GM23248 (cell line): Measurements from ENCODE around the gene ATG7. TPM values are rescaled to one million over a fixed set of nuclear protein-coding genes. Genes with fewer than 3 reads are reported as not detected.
"Not testable (repeated sequence)": the region's sequence is repeated elsewhere in the genome, so short reads cannot be mapped to it uniquely, and the experiment has no call there.

Source experiments
- DNase-seq: peaks from one replicate; pipeline ENCODE4 v3.0.0-alpha.2; 2015
- H2AFZ ChIP-seq: fragments of 200-600 bp; sonication (generic); 2 replicates; pipeline ENCODE4 v1.6.1; 2016; ENCODE audit warnings: antibody characterized with exemption
- H3F3A ChIP-seq: fragments of 200-600 bp; sonication (generic); 2 replicates; pipeline ENCODE4 v1.6.1; 2016; ENCODE audit warnings: mild to moderate bottlenecking, antibody characterized with exemption, mixed run types; ENCODE audit not compliant: insufficient read depth
- H3K27ac ChIP-seq: fragments of 200-600 bp; sonication (generic); 2 replicates; pipeline ENCODE4 v1.5.1; 2016; ENCODE audit warnings: mild to moderate bottlenecking
- H3K27me3 ChIP-seq: fragments of 200-600 bp; sonication (generic); replicated peaks from 2 replicates; pipeline ENCODE4 v1.6.1; 2016; ENCODE audit warnings: mild to moderate bottlenecking; ENCODE audit not compliant: insufficient read depth
- H3K36me3 ChIP-seq: fragments of 200-600 bp; sonication (generic); 2 replicates; pipeline ENCODE4 v1.6.1; 2016; ENCODE audit warnings: low read depth, mild to moderate bottlenecking
- H3K4me1 ChIP-seq: fragments of 200-600 bp; sonication (generic); 2 replicates; pipeline ENCODE4 v1.6.1; 2016; ENCODE audit warnings: mild to moderate bottlenecking; ENCODE audit not compliant: insufficient read depth
- H3K4me2 ChIP-seq: fragments of 200-600 bp; sonication (generic); one replicate; pipeline ENCODE4 v1.6.1; 2016; ENCODE audit warnings: mild to moderate bottlenecking; ENCODE audit not compliant: unreplicated experiment
- H3K4me3 ChIP-seq: fragments of 200-600 bp; sonication (generic); 2 replicates; pipeline ENCODE4 v1.5.1; 2016; ENCODE audit warnings: mild to moderate bottlenecking
- H3K79me2 ChIP-seq: fragments of 200-600 bp; sonication (generic); 2 replicates; pipeline ENCODE4 v1.6.1; 2016; ENCODE audit warnings: mild to moderate bottlenecking; ENCODE audit not compliant: insufficient read depth
- H3K9ac ChIP-seq: fragments of 200-600 bp; sonication (generic); 2 replicates; pipeline ENCODE4 v1.6.1; 2016; ENCODE audit warnings: mild to moderate bottlenecking
- H3K9me2 ChIP-seq: fragments of 200-600 bp; sonication (generic); 2 replicates; pipeline ENCODE4 v1.6.1; 2016; ENCODE audit warnings: mixed run types, mild to moderate bottlenecking, moderate library complexity; ENCODE audit not compliant: insufficient read depth
- H3K9me3 ChIP-seq: fragments of 200-600 bp; sonication (generic); one replicate; pipeline ENCODE4 v1.6.1; 2017; ENCODE audit warnings: low read depth
- H4K20me1 ChIP-seq: fragments of 200-600 bp; sonication (generic); 2 replicates; pipeline ENCODE4 v1.6.0; 2016; ENCODE audit not compliant: insufficient read depth
- EZH2 ChIP-seq: fragments of 200-600 bp; sonication (generic); IDR thresholded peaks from 2 replicates; pipeline ENCODE4 v1.6.1; 2018; ENCODE audit warnings: antibody characterized with exemption, mild to moderate bottlenecking; ENCODE audit not compliant: insufficient read depth, poor library complexity, severe bottlenecking
- EZH2phosphoT487 ChIP-seq: fragments of 200-600 bp; sonication (generic); IDR thresholded peaks from 2 replicates; pipeline ENCODE4 v1.6.1; 2018; ENCODE audit warnings: antibody characterized with exemption, moderate library complexity, mild to moderate bottlenecking, low read depth; ENCODE audit not compliant: insufficient read depth
- WGBS, 2 experiments: methylation state at CpG; one replicate each; pipeline ENCODE4 v1.1.6; 2015 to 2017; ENCODE audit warnings: low lambda C conversion rate in 2 of 2, low coverage in 1 of 2; ENCODE audit errors: missing lambda C conversion rate in 2 of 2; 5-methylcytosine and 5-hydroxymethylcytosine counted together
- in situ Hi-C: fragments of 300-500 bp; cut with MboI; formaldehyde crosslinking; loops from 2 replicates; pipeline ENCODE4 v1.15.0; 2020
- polyA plus RNA-seq: library from polyadenylated mRNA; unstranded; fragments of >200 nt; fragmentation: Nextera tagmentation; extraction: Ambion mirVana; gene quantifications from 2 replicates; pipeline ENCODE4 v1.2.1, GENCODE V29; 2016
- total RNA-seq: library from RNA; depleted of rRNA; stranded (reverse); fragments of >200 nt; shearing (Covaris generic); gene quantifications from 2 replicates; pipeline ENCODE4 v1.2.3, GENCODE V29; 2014

ATG7 gene
- total and polyA plus RNA-seq, 2 experiments from 2014 or later: 40.5 to 67.5 TPM

GRCh38 chr3:11499144-11499543, 226.9 kb downstream of the ATG7 start:
- H3K79me2 ChIP-seq: no peaks in the 10 kb centered on the region; the same call in 1 of the 2 replicates
- H3K4me1 ChIP-seq: peaks cover 15% of the 10 kb centered on the region
- H3K36me3 ChIP-seq: no peaks in the 10 kb centered on the region
- H3K4me2 ChIP-seq: peak overlapping the region; percentile 61
- no peak for TF ChIP-seq EZH2
- TF ChIP-seq EZH2phosphoT487: 0 out of 2 replicates have a peak, but pooled peaks have one; percentile 66
- H4K20me1 ChIP-seq: no peaks in the 10 kb centered on the region
- no peak overlapping the region for H3K9ac ChIP-seq
- H3K9me3 ChIP-seq: no peaks in the 10 kb centered on the region
- H2AFZ ChIP-seq: no peak overlapping the region
- in situ Hi-C loops: no loop called here
- H3F3A ChIP-seq: peaks cover 19% of the 10 kb centered on the region
- no peak overlapping the region for H3K4me3 ChIP-seq
- 15 to 23% methylated on average over 6 of the region's 6 CpGs for WGBS, 2 experiments
- H3K27ac ChIP-seq: peak overlapping the region; percentile 41
- H3K9me2 ChIP-seq: no peaks in the 10 kb centered on the region
- H3K27me3 ChIP-seq: no peaks in the 10 kb centered on the region
- DNase-seq: peak; percentile 90

GRCh38 chr3:11502413-11502812, 230.2 kb downstream of the ATG7 start:
- 80 to 83% methylated on average over 1 of the region's 3 CpGs for WGBS, 2 experiments
- H3K79me2 ChIP-seq, H4K20me1 ChIP-seq, H3K27me3 ChIP-seq, H3K9ac ChIP-seq, H3K4me2 ChIP-seq, DNase-seq, H3K9me2 ChIP-seq, H3K27ac ChIP-seq, H3K36me3 ChIP-seq, H3K4me3 ChIP-seq, H3K9me3 ChIP-seq, H2AFZ ChIP-seq, in situ Hi-C loops: not testable (repeated sequence)
- H3K4me1 ChIP-seq: peaks cover 15% of the 10 kb centered on the region
- peaks cover 14% of the 10 kb centered on the region; the same call in 1 of the 2 replicates for H3F3A ChIP-seq

GRCh38 chr3:11507719-11508118, 235.5 kb downstream of the ATG7 start:
- no peak overlapping the region for H3K27ac ChIP-seq
- H3F3A ChIP-seq: peaks cover 24% of the 10 kb centered on the region
- no peak overlapping the region for H3K9ac ChIP-seq
- DNase-seq: no peak
- H3K36me3 ChIP-seq: no peaks in the 10 kb centered on the region
- H3K4me2 ChIP-seq: no peak overlapping the region
- H3K27me3 ChIP-seq: no peaks in the 10 kb centered on the region
- no peaks in the 10 kb centered on the region for H3K9me2 ChIP-seq
- no peaks in the 10 kb centered on the region for H3K9me3 ChIP-seq
- no peak overlapping the region for H3K4me3 ChIP-seq
- no peak overlapping the region for H2AFZ ChIP-seq
- in situ Hi-C loops: no loop called here
- TF ChIP-seq EZH2phosphoT487: no peak
- TF ChIP-seq EZH2: no peak
- no peaks in the 10 kb centered on the region for H4K20me1 ChIP-seq
- H3K79me2 ChIP-seq: no peaks in the 10 kb centered on the region
- peaks cover 26% of the 10 kb centered on the region for H3K4me1 ChIP-seq

GRCh38 chr3:11508346-11509172, 236.4 kb downstream of the ATG7 start:
- WGBS, 2 experiments: 48 to 60% methylated on average over 5 of the region's 5 CpGs
- peak overlapping the region; percentile 39 for H2AFZ ChIP-seq
- in situ Hi-C loops: no loop called here

More at GRCh38 chr3:11508346-11509172, 236.4 kb downstream of the ATG7 start:
- Histone ChIP-seq H3K27ac (peak overlapping the region; percentile 82), H3K4me3 (no peak overlapping the region), H3K4me2 (peak overlapping the region; percentile 64), H3K79me2 (no peaks in the 10 kb centered on the region), H3F3A (peaks cover 25% of the 10 kb centered on the region), H4K20me1 (no peaks in the 10 kb centered on the region), H3K4me1 (peaks cover 28% of the 10 kb centered on the region), H3K27me3 (no peaks in the 10 kb centered on the region), H3K36me3 (no peaks in the 10 kb centered on the region), H3K9me2 (no peaks in the 10 kb centered on the region), H3K9ac (peak overlapping the region; percentile 70), H3K9me3 (no peaks in the 10 kb centered on the region)
- no peak for DNase-seq
- TF ChIP-seq EZH2phosphoT487 (no peak), EZH2 (no peak)
